NOMO-1 (cell line): ENCODE data around the gene CDKN1B.

Experiments used
- DNase-seq, 2 experiments: peaks; one replicate each; lab custom pipeline; 2025; ENCODE audit not compliant: unreplicated experiment in 2 of 2; lab: John Stamatoyannopoulos, UW

CDKN1B gene

DNA sequence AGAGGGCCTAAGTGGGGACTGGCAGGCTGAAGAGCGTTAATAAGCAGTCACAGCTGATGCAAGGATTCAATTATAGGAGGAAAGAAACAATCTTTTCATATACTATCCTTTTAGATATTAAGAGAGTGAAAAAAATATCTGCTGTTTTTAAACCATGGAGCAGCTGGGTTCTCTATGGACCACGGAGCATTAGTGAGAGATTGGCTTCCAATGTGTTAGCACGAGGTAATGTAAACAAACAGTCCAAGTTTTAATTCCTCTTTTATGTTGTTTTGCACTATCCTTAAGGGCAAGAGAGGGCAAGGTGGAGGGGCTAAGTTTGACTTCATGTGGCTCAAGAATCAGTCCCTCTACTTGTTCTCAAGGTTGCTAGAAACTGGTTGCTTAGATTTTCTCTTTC is 30.9 kb downstream of the CDKN1B start:
- no peak for DNase-seq

DNA sequence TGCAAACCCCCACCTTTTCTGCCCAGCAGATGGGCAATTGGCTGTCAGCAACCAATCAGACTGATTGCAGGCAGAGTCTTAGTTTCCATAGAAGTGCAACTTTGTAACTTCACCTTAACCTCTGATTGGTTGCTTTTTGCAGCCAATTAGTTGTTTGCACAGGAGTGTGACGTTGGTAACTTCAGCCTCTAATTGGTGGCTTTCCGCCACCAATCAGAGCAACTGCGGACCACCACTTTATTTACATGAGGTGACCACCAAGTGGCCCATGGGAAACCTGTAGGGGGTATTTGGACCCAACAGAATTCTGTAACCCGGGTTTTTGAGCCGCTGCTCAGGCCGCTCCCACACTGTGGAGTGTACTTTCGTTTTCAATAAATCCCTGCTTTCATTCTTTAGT is 32.3 kb downstream of the CDKN1B start:
- DNase-seq: no peak

GRCh38 chr12:12755923-12756322 is 38.8 kb downstream of the CDKN1B start:
- DNase-seq: no peak

DNA sequence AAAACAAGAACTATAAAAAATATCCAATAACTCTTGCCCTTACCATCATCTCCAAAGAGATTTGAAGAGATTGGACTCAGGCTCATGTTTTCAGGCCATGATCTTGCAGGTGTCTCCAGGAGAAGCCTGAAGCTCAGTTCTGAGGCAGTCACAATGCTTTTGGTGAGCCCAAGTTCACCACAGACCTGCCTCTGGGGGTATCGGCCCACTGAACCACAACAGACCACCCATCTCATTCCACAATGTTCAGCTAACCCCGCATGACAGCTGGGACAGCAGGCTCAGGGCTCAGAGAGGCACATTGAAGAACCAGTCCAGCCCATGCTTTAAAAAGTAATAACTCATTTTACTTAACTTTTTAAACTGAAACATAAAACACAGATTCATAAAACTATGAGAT is 40.0 kb downstream of the CDKN1B start:
- no peak for DNase-seq

DNA sequence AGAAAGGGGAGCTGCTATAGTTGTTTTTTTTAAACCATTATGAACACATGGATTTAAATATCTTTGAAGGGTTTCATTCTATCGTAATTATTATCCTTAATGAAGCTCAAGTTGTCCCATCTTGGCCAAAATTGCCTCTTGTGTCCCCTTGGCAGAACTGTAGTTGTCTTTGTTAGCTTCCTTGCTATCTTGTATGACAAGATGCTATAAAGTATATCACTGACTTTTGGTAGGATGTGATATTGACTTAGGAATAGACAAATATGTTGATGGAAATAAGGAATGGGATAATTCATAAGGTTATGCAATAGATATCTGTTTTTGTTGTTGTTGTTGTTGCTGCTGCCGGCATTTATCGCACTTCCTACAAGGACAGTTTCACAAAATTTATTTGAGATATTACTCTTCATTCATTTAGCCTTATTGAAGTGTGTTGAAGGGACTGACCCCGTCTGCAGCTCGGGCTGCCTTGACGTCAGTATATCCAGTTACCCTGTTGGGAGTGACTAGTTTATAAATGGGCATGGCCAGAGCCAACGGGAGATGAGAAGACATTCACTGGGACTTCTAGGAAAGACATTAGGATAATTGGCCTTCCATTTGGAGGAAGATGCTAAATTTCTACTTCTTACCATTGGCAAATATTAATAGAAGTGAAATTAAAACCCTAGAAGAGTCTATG is 42.2 kb downstream of the CDKN1B start:
- DNase-seq: no peak

DNA sequence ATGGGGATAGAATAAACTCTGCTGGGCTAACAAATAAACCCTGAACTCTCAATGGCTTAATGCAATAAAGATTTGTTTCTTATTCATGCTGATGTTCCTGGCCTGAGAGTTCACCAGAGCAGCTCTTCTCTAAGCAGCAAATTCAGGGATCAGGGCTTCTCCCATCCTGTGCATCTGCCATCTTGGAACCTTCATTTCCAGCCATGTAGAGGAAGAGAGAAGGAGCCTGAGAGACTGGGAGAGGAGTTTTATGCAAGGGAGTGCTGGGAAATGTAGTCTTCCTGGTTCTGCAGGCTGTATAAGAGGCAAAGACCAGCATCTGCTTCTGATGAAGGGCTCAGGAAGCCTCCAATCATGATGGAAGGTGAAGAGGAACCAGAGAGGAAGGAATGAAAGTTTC is 47.7 kb downstream of the CDKN1B start:
- DNase-seq: no peak

- DNase-seq: no peak
Observed at GRCh38 chr12:12770262-12770661, 53.1 kb downstream of the CDKN1B start.
